ENCODE data around the gene PDCD1LG2. TPM values are rescaled to one million over a fixed set of nuclear protein-coding genes. Genes with fewer than 3 reads are reported as not detected.

The PDCD1LG2 gene
- total RNA-seq, 4 donors from 2014 or later, result 0.78 to 2.6 (median 1.6) TPM

- 71 to 89% methylated on average over 2 of the region's 2 CpGs for whole genome bisulfite sequencing, 2 donors
- no peak for DNase-seq
- TF ChIP-seq POLR2A (IDR thresholded peaks at IDR 0.05) (no peak), CTCF (IDR thresholded peaks at IDR 0.05) (no peak)
- Histone ChIP-seq H3K4me1 (no peaks in the 10 kb centered on the region), H3K4me3 (replicated peaks in 1 of 3) (no peak overlapping the region), H3K27ac (no peak overlapping the region), H3K27me3 (no peaks in the 10 kb centered on the region), H3K36me3 (no peaks in the 10 kb centered on the region), H3K9me3 (no peaks in the 10 kb centered on the region)
- intact Hi-C loops (cut with DNase I), result no loop called here
Measured at GRCh38 chr9:5531101-5531882, 21.0 kb downstream of the PDCD1LG2 start.

GRCh38 chr9:5532306-5532705 lies 22.0 kb downstream of the PDCD1LG2 start:
- H3K9me3 ChIP-seq, result no peaks in the 10 kb centered on the region
- 90 to 95% methylated on average over 1 of the region's 1 CpG for WGBS, 2 donors

GRCh38 chr9:5532790-5533189 lies 22.5 kb downstream of the PDCD1LG2 start:
- no peak for TF ChIP-seq CTCF (IDR thresholded peaks at IDR 0.05)
- TF ChIP-seq POLR2A (IDR thresholded peaks at IDR 0.05), result no peak
- H3K36me3 ChIP-seq, result no peaks in the 10 kb centered on the region
- no peaks in the 10 kb centered on the region for H3K9me3 ChIP-seq
- 92% methylated on average over 5 of the region's 5 CpGs for WGBS, 2 donors
- DNase-seq, result no peak
- no peaks in the 10 kb centered on the region for H3K27me3 ChIP-seq
- H3K4me3 ChIP-seq (replicated peaks in 1 of 3), result no peak overlapping the region
- no peaks in the 10 kb centered on the region for H3K4me1 ChIP-seq
- intact Hi-C loops (cut with DNase I), result no loop called here
- no peak overlapping the region for H3K27ac ChIP-seq

More at GRCh38 chr9:5532306-5532705, 22.0 kb downstream of the PDCD1LG2 start:
- Histone ChIP-seq H3K27ac (no peak overlapping the region), H3K4me1 (no peaks in the 10 kb centered on the region), H3K4me3 (replicated peaks in 1 of 3) (no peak overlapping the region), H3K27me3 (no peaks in the 10 kb centered on the region), H3K36me3 (no peaks in the 10 kb centered on the region)
- no peak for TF ChIP-seq CTCF (IDR thresholded peaks at IDR 0.05)
- TF ChIP-seq POLR2A (IDR thresholded peaks at IDR 0.05), result no peak
- no peak for DNase-seq
- intact Hi-C loops (cut with DNase I), result no loop called here

- DNase-seq, result no peak
- Histone ChIP-seq H3K36me3 (no peaks in the 10 kb centered on the region), H3K27me3 (no peaks in the 10 kb centered on the region), H3K9me3 (no peaks in the 10 kb centered on the region), H3K4me3 (replicated peaks in 1 of 3) (no peak overlapping the region), H3K4me1 (no peaks in the 10 kb centered on the region), H3K27ac (no peak overlapping the region)
- 96 to 100% methylated on average over 2 of the region's 2 CpGs for WGBS, 2 donors
- TF ChIP-seq CTCF (IDR thresholded peaks at IDR 0.05) (no peak), POLR2A (IDR thresholded peaks at IDR 0.05) (no peak)
- intact Hi-C loops (cut with DNase I), result no loop called here
Measured at GRCh38 chr9:5536684-5537083, 26.4 kb downstream of the PDCD1LG2 start.

GRCh38 chr9:5543875-5544702 lies 33.8 kb downstream of the PDCD1LG2 start:
- TF ChIP-seq POLR2A (IDR thresholded peaks at IDR 0.05) (no peak), CTCF (IDR thresholded peaks at IDR 0.05) (no peak)
- no peaks in the 10 kb centered on the region for H3K36me3 ChIP-seq
- intact Hi-C loops (cut with DNase I), result no loop called here
- no peak overlapping the region for H3K4me3 ChIP-seq (replicated peaks in 1 of 3)
- H3K27ac ChIP-seq, result no peak overlapping the region
- no peaks in the 10 kb centered on the region for H3K27me3 ChIP-seq
- no peaks in the 10 kb centered on the region for H3K9me3 ChIP-seq
- H3K4me1 ChIP-seq, result no peaks in the 10 kb centered on the region
- 66 to 69% methylated on average over 2 of the region's 2 CpGs for WGBS, 2 donors
- DNase-seq, result no peak

All from thyroid gland (tissue), 4 donors.